ENCODE data around the gene CMTM3. TPM values are rescaled to one million over a fixed set of nuclear protein-coding genes. Genes with fewer than 3 reads are reported as not detected.

The CMTM3 gene
- total and polyA plus RNA-seq, 5 donors from 2014 or later = 83.1 to 127 (median 123) TPM

DNA sequence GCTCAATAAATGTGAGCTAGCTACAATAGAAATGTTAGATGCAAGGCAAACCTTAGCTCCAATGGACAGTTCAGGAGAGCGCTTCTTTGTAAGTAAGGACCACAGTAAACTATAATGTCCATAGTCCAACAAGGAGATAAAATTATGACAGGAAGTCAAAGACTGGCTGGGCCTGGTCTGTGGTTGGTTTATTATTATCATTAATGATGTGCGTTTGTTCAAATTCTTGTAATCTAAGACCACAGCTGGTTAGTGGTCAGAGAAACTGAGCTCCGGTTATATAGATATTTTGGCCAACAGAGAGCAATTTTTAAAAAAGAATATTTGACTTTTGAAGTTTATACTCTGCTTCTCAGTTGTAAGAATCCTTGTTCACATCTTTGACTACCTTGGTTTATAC lies 30.0 kb upstream of the CMTM3 start:
- Histone ChIP-seq H3K9me3 (ENCODE audit: control insufficient read depth in 2 of 2, low read length in 2 of 2) (no peaks in the 10 kb centered on the region), H3K36me3 (ENCODE audit: control insufficient read depth, insufficient read depth, low read length) (peaks cover 4% of the 10 kb centered on the region), H3K4me1 (ENCODE audit: control insufficient read depth, insufficient read depth, low read length, poor library complexity, severe bottlenecking) (peaks cover 8% of the 10 kb centered on the region), H3K27me3 (ENCODE audit: control insufficient read depth, insufficient read depth, low read length) (no peaks in the 10 kb centered on the region), H3K27ac (ENCODE audit: insufficient read depth, low read length, poor library complexity, severe bottlenecking) (no peak overlapping the region), H3K4me3 (ENCODE audit: low read depth, low read length) (no peak overlapping the region)
- no peak overlapping the region for H3K27ac Mint-ChIP-seq
- no peak overlapping the region for H3K4me3 Mint-ChIP-seq
- peaks cover 2 to 21% (median 12%) of the 10 kb centered on the region in 4 donors for H3K4me1 Mint-ChIP-seq
- DNase-seq (no peak), ATAC-seq (ENCODE audit: low read depth in 2 of 2) (no peak)
- no peaks in the 10 kb centered on the region for H3K36me3 Mint-ChIP-seq
- no peaks in the 10 kb centered on the region for H3K9me3 Mint-ChIP-seq
- H3K27me3 Mint-ChIP-seq = peaks cover 15% of the 10 kb centered on the region

DNA sequence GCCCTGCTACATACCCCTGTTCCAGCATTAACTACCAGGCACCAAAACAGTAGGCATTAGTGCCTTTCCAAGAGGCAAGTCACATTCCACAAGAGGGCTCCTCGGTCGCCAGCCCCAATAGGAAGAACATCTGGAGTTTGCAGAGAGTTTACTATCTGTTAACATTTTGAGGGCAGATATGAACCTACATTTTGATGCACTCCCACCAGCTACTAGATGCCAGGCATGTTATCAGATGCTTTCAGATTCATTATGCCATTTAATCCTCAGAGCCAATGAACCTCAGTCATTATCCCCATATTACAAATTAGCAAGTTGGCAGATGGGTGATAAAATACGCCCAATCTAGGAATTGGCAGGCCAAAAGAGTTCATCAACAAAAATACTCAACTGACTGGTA lies 29.4 kb upstream of the CMTM3 start:
- no peak overlapping the region for H3K27ac Mint-ChIP-seq
- H3K4me1 Mint-ChIP-seq = peaks cover 0 to 22% (median 10%) of the 10 kb centered on the region in 4 donors

GRCh38 chr16:66576296-66576695 lies 28.2 kb upstream of the CMTM3 start:
- no peak overlapping the region for H3K4me3 Mint-ChIP-seq
- H3K27me3 Mint-ChIP-seq = peaks cover 29% of the 10 kb centered on the region
- H3K27ac Mint-ChIP-seq = no peak overlapping the region
- H3K4me3 ChIP-seq (ENCODE audit: low read depth, low read length) = no peak overlapping the region
- DNase-seq = no peak
- ATAC-seq (ENCODE audit: low read depth in 2 of 2) = no peak
- no peak overlapping the region for H3K27ac ChIP-seq (ENCODE audit: insufficient read depth, low read length, poor library complexity, severe bottlenecking)
- no peaks in the 10 kb centered on the region for H3K36me3 Mint-ChIP-seq
- no peaks in the 10 kb centered on the region for H3K9me3 Mint-ChIP-seq
- no peaks in the 10 kb centered on the region for H3K36me3 ChIP-seq (ENCODE audit: control insufficient read depth, insufficient read depth, low read length)
- H3K4me1 ChIP-seq (ENCODE audit: control insufficient read depth, insufficient read depth, low read length, poor library complexity, severe bottlenecking) = peaks cover 9% of the 10 kb centered on the region
- no peaks in the 10 kb centered on the region for H3K27me3 ChIP-seq (ENCODE audit: control insufficient read depth, insufficient read depth, low read length)
- peaks cover 0 to 22% (median 6%) of the 10 kb centered on the region in 4 donors for H3K4me1 Mint-ChIP-seq
- no peaks in the 10 kb centered on the region for H3K9me3 ChIP-seq (ENCODE audit: control insufficient read depth in 2 of 2, low read length in 2 of 2)

More for the DNA sequence above, 29.4 kb upstream of the CMTM3 start:
- no peaks in the 10 kb centered on the region for H3K27me3 ChIP-seq (ENCODE audit: control insufficient read depth, insufficient read depth, low read length)
- Mint-ChIP-seq H3K9me3 (no peaks in the 10 kb centered on the region), H3K36me3 (no peaks in the 10 kb centered on the region), H3K4me3 (no peak overlapping the region), H3K27me3 (peaks cover 18% of the 10 kb centered on the region)
- DNase-seq = no peak
- no peak for ATAC-seq (ENCODE audit: low read depth in 2 of 2)
- H3K4me3 ChIP-seq (ENCODE audit: low read depth, low read length) = no peak overlapping the region
- H3K9me3 ChIP-seq (ENCODE audit: control insufficient read depth in 2 of 2, low read length in 2 of 2) = no peaks in the 10 kb centered on the region
- peaks cover 9% of the 10 kb centered on the region for H3K4me1 ChIP-seq (ENCODE audit: control insufficient read depth, insufficient read depth, low read length, poor library complexity, severe bottlenecking)
- no peak overlapping the region for H3K27ac ChIP-seq (ENCODE audit: insufficient read depth, low read length, poor library complexity, severe bottlenecking)
- peaks cover 4% of the 10 kb centered on the region for H3K36me3 ChIP-seq (ENCODE audit: control insufficient read depth, insufficient read depth, low read length)

- H3K27ac ChIP-seq (ENCODE audit: insufficient read depth, low read length, poor library complexity, severe bottlenecking) = no peak within 1 kb of the TSS
- peak within 1 kb of the TSS in 3 of 4 donors; percentile 64 to 76 (median 70) for H3K4me3 Mint-ChIP-seq
- H3K27me3 ChIP-seq (ENCODE audit: control insufficient read depth, insufficient read depth, low read length) = no peaks in the 10 kb centered on the region
- ATAC-seq (ENCODE audit: low read depth in 2 of 2) (peak; percentile 24 to 39), DNase-seq (peak in 1 of 3 donors; percentile 32)
- H3K27ac Mint-ChIP-seq = peak within 1 kb of the TSS in 2 of 3 donors; percentile 32 to 67
- no peaks in the 10 kb centered on the region for H3K9me3 Mint-ChIP-seq
- peaks cover 9% of the 10 kb centered on the region for H3K4me1 ChIP-seq (ENCODE audit: control insufficient read depth, insufficient read depth, low read length, poor library complexity, severe bottlenecking)
- H3K4me3 ChIP-seq (ENCODE audit: low read depth, low read length) = no peak within 1 kb of the TSS
- no peaks in the 10 kb centered on the region for H3K36me3 ChIP-seq (ENCODE audit: control insufficient read depth, insufficient read depth, low read length)
- H3K4me1 Mint-ChIP-seq = peaks cover 2 to 18% (median 5%) of the 10 kb centered on the region in 4 donors
- peaks cover 29% of the 10 kb centered on the region for H3K27me3 Mint-ChIP-seq
- no peaks in the 10 kb centered on the region for H3K9me3 ChIP-seq (ENCODE audit: control insufficient read depth in 2 of 2, low read length in 2 of 2)
- H3K36me3 Mint-ChIP-seq = no peaks in the 10 kb centered on the region
Measured at GRCh38 chr16:66578651-66579531, 25.6 kb upstream of the CMTM3 start, which contains the start of gene CMTM2. TSS of gene CMTM2 (plus strand) at chr16:66579463. CDS start at chr16:66579608, 145 bp downstream.

DNA sequence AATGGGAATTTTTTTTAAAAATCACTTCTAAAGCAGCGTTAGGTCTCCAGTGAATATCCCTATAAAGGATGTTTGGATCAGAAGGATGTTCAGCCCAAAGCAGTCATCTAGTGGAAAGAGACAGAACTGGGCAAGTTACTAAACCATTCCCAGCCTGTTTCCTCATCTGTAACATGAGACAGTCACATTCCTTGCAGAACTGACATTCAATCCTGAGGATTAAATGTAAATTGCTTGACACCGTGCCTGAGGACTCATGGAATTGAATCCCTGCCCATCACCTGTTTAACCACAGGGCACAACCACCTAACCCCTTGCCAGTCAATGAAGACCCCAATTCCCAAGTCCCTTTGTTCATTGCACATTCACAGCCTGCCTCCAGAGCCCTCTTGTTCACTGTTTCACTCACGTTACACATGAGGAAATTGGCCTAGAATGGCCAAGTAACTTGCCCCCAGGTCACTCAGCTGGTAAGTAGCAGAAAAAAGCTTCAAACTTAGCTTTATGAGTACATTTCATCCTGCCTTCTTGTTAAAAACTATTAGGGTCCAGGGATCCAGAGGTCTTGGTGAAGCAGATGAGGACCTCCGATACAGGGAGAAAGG lies 23.8 kb upstream of the CMTM3 start:
- Histone ChIP-seq H3K36me3 (ENCODE audit: control insufficient read depth, insufficient read depth, low read length) (no peaks in the 10 kb centered on the region), H3K27ac (ENCODE audit: insufficient read depth, low read length, poor library complexity, severe bottlenecking) (no peak overlapping the region), H3K9me3 (ENCODE audit: control insufficient read depth in 2 of 2, low read length in 2 of 2) (no peaks in the 10 kb centered on the region), H3K27me3 (ENCODE audit: control insufficient read depth, insufficient read depth, low read length) (no peaks in the 10 kb centered on the region), H3K4me1 (ENCODE audit: control insufficient read depth, insufficient read depth, low read length, poor library complexity, severe bottlenecking) (peaks cover 9% of the 10 kb centered on the region), H3K4me3 (ENCODE audit: low read depth, low read length) (no peak overlapping the region)
- Mint-ChIP-seq H3K4me1 (peaks cover 2 to 18% (median 6%) of the 10 kb centered on the region in 4 donors), H3K36me3 (no peaks in the 10 kb centered on the region), H3K4me3 (no peak overlapping the region), H3K27me3 (peaks cover 29% of the 10 kb centered on the region), H3K9me3 (no peaks in the 10 kb centered on the region), H3K27ac (no peak overlapping the region)
- ATAC-seq (ENCODE audit: low read depth in 2 of 2) = no peak
- no peak for DNase-seq

DNA sequence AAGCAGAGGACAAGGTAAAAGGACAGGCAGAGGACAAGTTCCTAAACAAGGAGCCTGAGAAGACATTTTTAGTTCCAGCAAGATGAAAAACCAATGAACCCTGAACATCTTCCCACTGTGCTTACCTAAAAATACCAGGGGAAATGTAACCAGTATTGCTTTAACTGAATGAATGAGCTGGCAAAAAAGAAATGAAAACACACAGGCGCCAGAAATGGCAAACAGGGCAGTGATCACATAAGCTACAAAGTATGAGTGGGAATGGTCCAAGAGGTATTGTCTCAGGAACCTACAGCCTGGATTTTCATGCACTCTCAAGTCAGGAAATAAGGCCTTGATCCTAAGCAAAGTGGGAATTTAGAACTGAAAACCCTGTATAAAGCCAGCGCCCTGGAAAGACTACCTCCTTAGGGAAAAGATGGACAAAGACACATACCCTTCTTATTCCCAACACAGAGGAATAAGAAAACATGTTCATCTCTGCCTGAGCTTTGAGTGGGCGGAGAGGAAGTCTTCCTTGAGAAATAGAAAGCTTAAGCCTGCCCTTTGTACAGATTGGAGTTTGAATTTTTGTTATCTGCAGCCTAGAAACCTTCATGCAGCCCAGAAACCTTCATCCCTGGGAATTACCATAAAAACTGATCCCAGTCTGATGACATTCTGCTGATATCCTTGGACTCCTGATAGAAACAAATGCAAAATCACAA lies 23.1 kb upstream of the CMTM3 start:
- Mint-ChIP-seq H3K36me3 (no peaks in the 10 kb centered on the region), H3K4me3 (no peak overlapping the region), H3K27ac (no peak overlapping the region), H3K4me1 (peaks cover 2 to 18% (median 8%) of the 10 kb centered on the region in 4 donors), H3K27me3 (peaks cover 29% of the 10 kb centered on the region), H3K9me3 (no peaks in the 10 kb centered on the region)
- ATAC-seq (ENCODE audit: low read depth in 2 of 2) (no peak), DNase-seq (no peak)
- Histone ChIP-seq H3K9me3 (ENCODE audit: control insufficient read depth in 2 of 2, low read length in 2 of 2) (no peaks in the 10 kb centered on the region), H3K27ac (ENCODE audit: insufficient read depth, low read length, poor library complexity, severe bottlenecking) (no peak overlapping the region), H3K4me1 (ENCODE audit: control insufficient read depth, insufficient read depth, low read length, poor library complexity, severe bottlenecking) (peaks cover 9% of the 10 kb centered on the region), H3K36me3 (ENCODE audit: control insufficient read depth, insufficient read depth, low read length) (no peaks in the 10 kb centered on the region), H3K4me3 (ENCODE audit: low read depth, low read length) (no peak overlapping the region), H3K27me3 (ENCODE audit: control insufficient read depth, insufficient read depth, low read length) (no peaks in the 10 kb centered on the region)

DNA sequence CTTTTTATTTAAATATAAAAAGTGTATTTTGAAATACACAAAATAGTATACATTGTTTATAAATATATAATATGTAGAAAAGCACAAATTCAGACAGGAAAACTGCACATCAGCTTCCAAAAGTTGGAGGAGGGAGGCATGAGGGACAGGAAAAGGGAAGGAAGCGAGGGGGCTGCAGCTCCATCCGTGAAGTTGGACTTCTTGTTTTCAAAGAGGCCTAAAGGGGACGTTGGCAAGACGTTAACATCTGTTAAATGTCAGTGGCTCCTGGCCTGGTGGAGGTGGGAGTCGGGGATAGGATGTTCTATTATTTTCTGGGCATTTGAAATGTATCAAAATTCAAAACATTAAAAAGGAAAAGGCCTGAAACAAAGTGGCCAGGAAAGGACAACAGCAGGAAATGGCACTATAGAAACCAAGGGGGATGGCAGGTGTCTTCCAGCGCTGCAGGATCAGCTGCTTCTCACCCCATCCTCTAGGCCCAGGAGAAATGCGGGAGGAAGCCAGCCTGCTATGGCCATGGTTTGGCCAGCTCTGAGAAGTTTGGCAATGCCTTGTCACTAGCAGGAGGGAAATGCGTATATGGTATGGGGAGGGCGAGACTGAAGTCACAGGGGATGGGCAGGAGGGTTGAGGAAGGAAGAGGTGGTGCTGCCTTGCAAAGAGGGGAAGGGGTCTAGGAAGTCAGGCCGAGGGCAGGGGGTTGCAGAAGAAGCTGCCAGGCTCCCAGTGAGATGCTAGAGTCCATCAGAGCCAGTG lies 18.8 kb upstream of the CMTM3 start:
- peaks cover 11% of the 10 kb centered on the region for H3K4me1 ChIP-seq (ENCODE audit: control insufficient read depth, insufficient read depth, low read length, poor library complexity, severe bottlenecking)
- Mint-ChIP-seq H3K27me3 (peaks cover 5% of the 10 kb centered on the region), H3K4me1 (peaks cover 6 to 29% (median 19%) of the 10 kb centered on the region in 4 donors)

More for the DNA sequence above, 18.8 kb upstream of the CMTM3 start:
- DNase-seq (no peak), ATAC-seq (ENCODE audit: low read depth in 2 of 2) (no peak)
- no peaks in the 10 kb centered on the region for H3K36me3 Mint-ChIP-seq
- no peak overlapping the region for H3K27ac ChIP-seq (ENCODE audit: insufficient read depth, low read length, poor library complexity, severe bottlenecking)
- H3K27ac Mint-ChIP-seq = peak overlapping the region in 1 of 3 donors; percentile 60
- peak overlapping the region in 1 of 4 donors; percentile 7 for H3K4me3 Mint-ChIP-seq
- no peaks in the 10 kb centered on the region for H3K9me3 ChIP-seq (ENCODE audit: control insufficient read depth in 2 of 2, low read length in 2 of 2)
- H3K36me3 ChIP-seq (ENCODE audit: control insufficient read depth, insufficient read depth, low read length) = no peaks in the 10 kb centered on the region
- no peaks in the 10 kb centered on the region for H3K9me3 Mint-ChIP-seq
- no peak overlapping the region for H3K4me3 ChIP-seq (ENCODE audit: low read depth, low read length)
- no peaks in the 10 kb centered on the region for H3K27me3 ChIP-seq (ENCODE audit: control insufficient read depth, insufficient read depth, low read length)

Data from CD4-positive, CD25-positive, alpha-beta regulatory T cell (primary cell).